OCI-LY7 (cell line): ENCODE data around the gene ABCC1. TPM values are rescaled to one million over a fixed set of nuclear protein-coding genes. Genes with fewer than 3 reads are reported as not detected.

Source experiments
- BruUV-seq: library from RNA; stranded (reverse); fragments of 400-500 nt; replicated peaks from 2 replicates; lab custom pipeline; 2021; lab: Mats Ljungman, UMichigan
- CTCF ChIA-PET: fragments of 300-600 bp; sonication (Branson Sonifier 250); formaldehyde crosslinking; loops from one replicate; lab custom pipeline; 2022; ENCODE audit warnings: antibody characterized with exemption; ENCODE audit not compliant: unreplicated experiment; lab: Charles Lee
- POLR2A ChIA-PET: fragments of 300-600 bp; sonication (Branson Sonifier 250); formaldehyde crosslinking; loops from one replicate; lab custom pipeline; 2022; ENCODE audit warnings: antibody characterized with exemption; lab: Charles Lee
- DNase-seq: peaks from one replicate; pipeline ENCODE4 v3.0.0-alpha.2; 2015; ENCODE audit warnings: low spot score
- H2AFZ ChIP-seq: fragments of 200-600 bp; sonication (generic), shearing (Covaris generic); 2 replicates; pipeline ENCODE4 v1.6.1; 2014; ENCODE audit warnings: mild to moderate bottlenecking, antibody characterized with exemption, low read length, moderate library complexity
- H3K27ac ChIP-seq: fragments of 200-600 bp; sonication (generic); 2 replicates; pipeline ENCODE4 v1.5.1; 2014; ENCODE audit warnings: mixed run types, low read depth, mild to moderate bottlenecking, moderate library complexity, low read length, inconsistent platforms; ENCODE audit not compliant: poor library complexity, severe bottlenecking
- H3K36me3 ChIP-seq: fragments of 200-600 bp; sonication (generic); 2 replicates; pipeline ENCODE4 v1.6.1; 2014; ENCODE audit warnings: mild to moderate bottlenecking, antibody characterized with exemption, low read length, moderate library complexity, mixed read lengths; ENCODE audit not compliant: insufficient read depth
- H3K4me1 ChIP-seq: fragments of 200-600 bp; sonication (generic); 2 replicates; pipeline ENCODE4 v1.5.1; 2014; ENCODE audit warnings: mild to moderate bottlenecking, low read length; ENCODE audit not compliant: insufficient read depth, poor library complexity, severe bottlenecking
- H3K4me2 ChIP-seq: fragments of 200-600 bp; sonication (generic); 2 replicates; pipeline ENCODE4 v1.6.1; 2014; ENCODE audit warnings: mild to moderate bottlenecking, low read length
- H3K4me3 ChIP-seq: fragments of 200-600 bp; sonication (generic); 2 replicates; pipeline ENCODE4 v1.5.1; 2014; ENCODE audit warnings: mild to moderate bottlenecking, low read depth, low read length; ENCODE audit not compliant: poor library complexity, severe bottlenecking
- H3K79me2 ChIP-seq: fragments of 200-600 bp; sonication (generic); 2 replicates; pipeline ENCODE4 v1.6.1; 2016; ENCODE audit warnings: low read depth, mild to moderate bottlenecking, low read length, moderate library complexity, mixed read lengths; ENCODE audit not compliant: insufficient read depth
- H3K9me2 ChIP-seq: fragments of 200-600 bp; sonication (generic); 2 replicates; pipeline ENCODE4 v1.6.1; 2016; ENCODE audit warnings: mild to moderate bottlenecking, low read length, mixed read lengths; ENCODE audit not compliant: insufficient read depth
- H3K9me3 ChIP-seq: fragments of 200-600 bp; sonication (generic); 2 replicates; pipeline ENCODE4 v1.6.1; 2014; ENCODE audit warnings: mild to moderate bottlenecking, mixed run types, low read length, mixed read lengths
- H4K20me1 ChIP-seq: fragments of 200-600 bp; sonication (generic); 2 replicates; pipeline ENCODE4 v1.6.1; 2014; ENCODE audit warnings: mild to moderate bottlenecking, antibody characterized with exemption, low read length, moderate library complexity, mixed read lengths; ENCODE audit not compliant: insufficient read depth
- CTCF ChIP-seq: fragments of 200-600 bp; sonication (generic); conservative IDR thresholded peaks from 2 replicates; pipeline ENCODE4 v1.5.1; 2014; ENCODE audit warnings: mild to moderate bottlenecking, antibody characterized with exemption, low read length, moderate library complexity, mixed read lengths
- EZH2phosphoT487 ChIP-seq: fragments of 200-600 bp; sonication (generic); IDR thresholded peaks from 2 replicates; pipeline ENCODE4 v1.6.1; 2018; ENCODE audit warnings: low read depth, borderline replicate concordance, mild to moderate bottlenecking, mixed run types, antibody characterized with exemption, low read length, moderate library complexity, mixed read lengths
- intact Hi-C: fragments of 100-400 bp; cut with micrococcal nuclease; formaldehyde crosslinking; loops from one replicate; pipeline ENCODE4 v1.10.0; 2022; ENCODE audit not compliant: unreplicated experiment
- total RNA-seq, 2 experiments: library from RNA; depleted of rRNA in 1 of 2; stranded (reverse); fragments of >200 nt in 1 of 2; shearing (Covaris generic) in 1 of 2; gene quantifications; 2 replicates each; pipeline ENCODE4 v1.2.3, GENCODE V29; 2014 to 2022

Gene ABCC1
- total RNA-seq, 2 experiments from 2014 or later, result 39.9 to 71.8 TPM

GRCh38 chr16:16131659-16132058, 182.2 kb downstream of the ABCC1 start:
- Histone ChIP-seq H3K4me1 (peaks cover 12% of the 10 kb centered on the region), H3K27ac (no peak overlapping the region), H3K36me3 (peaks cover 94% of the 10 kb centered on the region), H3K9me2 (no peaks in the 10 kb centered on the region), H4K20me1 (no peaks in the 10 kb centered on the region), H3K4me3 (no peak overlapping the region), H3K79me2 (no peaks in the 10 kb centered on the region), H3K4me2 (no peak overlapping the region), H3K9me3 (no peaks in the 10 kb centered on the region), H2AFZ (no peak overlapping the region)
- TF ChIP-seq CTCF, result no peak
- TF ChIP-seq EZH2phosphoT487, result no peak
- no peak for DNase-seq
- intact Hi-C loops, result no loop called here
- POLR2A ChIA-PET, result no interaction called here
- no TSS peak for BruUV-seq
- CTCF ChIA-PET, result no interaction called here

- Histone ChIP-seq H3K4me3 (no peak overlapping the region), H3K9me2 (no peaks in the 10 kb centered on the region), H4K20me1 (no peaks in the 10 kb centered on the region), H3K36me3 (peaks cover 94% of the 10 kb centered on the region), H3K4me1 (no peaks in the 10 kb centered on the region), H3K79me2 (no peaks in the 10 kb centered on the region), H2AFZ (no peak overlapping the region), H3K27ac (no peak overlapping the region), H3K9me3 (no peaks in the 10 kb centered on the region), H3K4me2 (no peak overlapping the region)
- TF ChIP-seq CTCF, result no peak
- TF ChIP-seq EZH2phosphoT487, result no peak
- intact Hi-C loops, result no loop called here
- CTCF ChIA-PET, result no interaction called here
- no TSS peak for BruUV-seq
- POLR2A ChIA-PET, result interaction anchor here (0.7 kb wide), 1 partner anchor 49 kb away, joined by 7 read pairs; no protein-coding TSS in a partner anchor
- no peak for DNase-seq
Observed at GRCh38 chr16:16133943-16134604, 184.7 kb downstream of the ABCC1 start.

GRCh38 chr16:16136588-16136987, 187.2 kb downstream of the ABCC1 start:
- Histone ChIP-seq H3K4me3 (no peak overlapping the region), H3K9me2 (no peaks in the 10 kb centered on the region), H3K4me2 (no peak overlapping the region), H3K9me3 (no peaks in the 10 kb centered on the region), H2AFZ (no peak overlapping the region), H3K36me3 (peaks cover 97% of the 10 kb centered on the region), H4K20me1 (no peaks in the 10 kb centered on the region), H3K4me1 (no peaks in the 10 kb centered on the region), H3K27ac (no peak overlapping the region), H3K79me2 (no peaks in the 10 kb centered on the region)
- intact Hi-C loops, result no loop called here
- CTCF ChIA-PET, result interaction anchor here (0.5 kb wide), 1 partner anchor 150 kb away, joined by 3 read pairs; no protein-coding TSS in a partner anchor
- no peak for TF ChIP-seq CTCF
- no peak for TF ChIP-seq EZH2phosphoT487
- BruUV-seq, result no TSS peak
- POLR2A ChIA-PET, result no interaction called here
- no peak for DNase-seq
